CD4-positive, alpha-beta memory T cell (primary cell): ENCODE measurements around the gene IDI2. TPM values are rescaled to one million over a fixed set of nuclear protein-coding genes. Genes with fewer than 3 reads are reported as not detected.
"Not testable (repeated sequence)": the region's sequence is repeated elsewhere in the genome, so short reads cannot be mapped to it uniquely, and the experiment has no call there.

ENCODE experiments used
- CTCF ChIA-PET: fragments of 350-600 bp; sonication (Branson Sonifier 250); formaldehyde crosslinking; loops from one replicate; lab custom pipeline; 2021; ENCODE audit warnings: inconsistent platforms; ENCODE audit not compliant: partially characterized antibody; lab: Charles Lee
- POLR2A ChIA-PET: fragments of 350-600 bp; sonication (Branson Sonifier 250); formaldehyde crosslinking; loops from one replicate; lab custom pipeline; 2021; ENCODE audit not compliant: partially characterized antibody; lab: Charles Lee
- DNase-seq, 5 donors: peaks; one replicate each; pipeline versions ENCODE4 v3.0.0 to v3.0.0-alpha.2; 2020 to 2022; ENCODE audit warnings: mixed read lengths in 1 of 5
- H3K27ac ChIP-seq: one replicate; pipeline ENCODE4 v1.7.0; 2013; ENCODE audit warnings: low read depth, low read length
- H3K27me3 ChIP-seq: 2 replicates; pipeline ENCODE4 v1.7.0; 2013; ENCODE audit warnings: mild to moderate bottlenecking, low read length, moderate library complexity; ENCODE audit not compliant: insufficient read depth
- H3K36me3 ChIP-seq: 2 replicates; pipeline ENCODE4 v1.7.0; 2013; ENCODE audit warnings: mild to moderate bottlenecking, low read length, moderate library complexity; ENCODE audit not compliant: insufficient read depth
- H3K4me1 ChIP-seq: 2 replicates; pipeline ENCODE4 v1.7.0; 2013; ENCODE audit warnings: mild to moderate bottlenecking, low read length, moderate library complexity; ENCODE audit not compliant: insufficient read depth
- H3K4me3 ChIP-seq, 2 donors: one replicate each; pipeline ENCODE4 v1.7.0; 2013; ENCODE audit warnings: low read length in 2 of 2, mild to moderate bottlenecking in 1 of 2
- H3K9me3 ChIP-seq, 2 donors: one replicate each; pipeline ENCODE4 v1.7.0; 2013; ENCODE audit warnings: low read length in 2 of 2, control low read depth in 1 of 2; ENCODE audit not compliant: control insufficient read depth in 1 of 2
- H3K27ac Mint-ChIP-seq, 7 donors: one replicate each; pipeline ENCODE4 v1.8.0; 2020 to 2021; ENCODE audit warnings: mixed read lengths in 7 of 7, mild to moderate bottlenecking in 6 of 7, inconsistent platforms in 3 of 7, moderate library complexity in 3 of 7
- H3K27me3 Mint-ChIP-seq, 2 donors: one replicate each; pipeline ENCODE4 v1.8.0; 2020 to 2021; ENCODE audit warnings: mixed read lengths in 2 of 2
- H3K36me3 Mint-ChIP-seq, 2 donors: one replicate each; pipeline ENCODE4 v1.8.0; 2020 to 2021; ENCODE audit warnings: mixed read lengths in 2 of 2, inconsistent platforms in 1 of 2, mild to moderate bottlenecking in 1 of 2
- H3K4me1 Mint-ChIP-seq, 4 donors: one replicate each; pipeline ENCODE4 v1.8.0; 2020 to 2021; ENCODE audit warnings: mixed read lengths in 4 of 4, mild to moderate bottlenecking in 1 of 4
- H3K4me3 Mint-ChIP-seq, 8 donors: one replicate each; pipeline ENCODE4 v1.8.0; 2020 to 2021; ENCODE audit warnings: mixed read lengths in 8 of 8, mild to moderate bottlenecking in 7 of 8, moderate library complexity in 6 of 8, inconsistent platforms in 3 of 8
- H3K9me3 Mint-ChIP-seq, 8 donors: one replicate each; pipeline ENCODE4 v1.8.0; 2020 to 2021; ENCODE audit warnings: mixed read lengths in 8 of 8, mild to moderate bottlenecking in 5 of 8, inconsistent platforms in 3 of 8, moderate library complexity in 1 of 8
- intact Hi-C: fragments of 100-400 bp; cut with micrococcal nuclease; formaldehyde crosslinking; loops from one replicate; pipeline ENCODE4 v1.15.1; 2023
- polyA plus RNA-seq, 2 donors: library from polyadenylated mRNA; unstranded; fragments of 300-500 nt; fragmentation: Illumina TruSeq; gene quantifications; one replicate each; pipeline ENCODE4 v1.2.3, GENCODE V29; 2021
- total RNA-seq, 2 experiments: library from RNA; stranded (reverse); gene quantifications; one replicate each; pipeline ENCODE4 v1.2.3, GENCODE V29; 2021

Gene IDI2
- total RNA-seq (not detected), polyA plus RNA-seq (not detected)

- Histone ChIP-seq H3K36me3 (no peaks in the 10 kb centered on the region), H3K9me3 (no peaks in the 10 kb centered on the region), H3K27me3 (no peaks in the 10 kb centered on the region), H3K27ac (no peak within 1 kb of the TSS), H3K4me1 (no peaks in the 10 kb centered on the region), H3K4me3 (no peak within 1 kb of the TSS)
- POLR2A ChIA-PET: no interaction called here
- Mint-ChIP-seq H3K36me3 (peaks cover 1 to 12% of the 10 kb centered on the region in 2 donors), H3K4me3 (no peak within 1 kb of the TSS), H3K4me1 (no peaks in the 10 kb centered on the region), H3K9me3 (no peaks in the 10 kb centered on the region), H3K27ac (no peak within 1 kb of the TSS), H3K27me3 (no peaks in the 10 kb centered on the region)
- DNase-seq: no peak
- CTCF ChIA-PET: no interaction called here
- intact Hi-C loops: no loop called here
These were observed at the start of gene IDI2 for GRCh38 chr10:1025683-1026082. Gene IDI2, minus strand, starts transcription at chr10:1025859. Its CDS starts 1,136 bp downstream, at chr10:1024723.

DNA sequence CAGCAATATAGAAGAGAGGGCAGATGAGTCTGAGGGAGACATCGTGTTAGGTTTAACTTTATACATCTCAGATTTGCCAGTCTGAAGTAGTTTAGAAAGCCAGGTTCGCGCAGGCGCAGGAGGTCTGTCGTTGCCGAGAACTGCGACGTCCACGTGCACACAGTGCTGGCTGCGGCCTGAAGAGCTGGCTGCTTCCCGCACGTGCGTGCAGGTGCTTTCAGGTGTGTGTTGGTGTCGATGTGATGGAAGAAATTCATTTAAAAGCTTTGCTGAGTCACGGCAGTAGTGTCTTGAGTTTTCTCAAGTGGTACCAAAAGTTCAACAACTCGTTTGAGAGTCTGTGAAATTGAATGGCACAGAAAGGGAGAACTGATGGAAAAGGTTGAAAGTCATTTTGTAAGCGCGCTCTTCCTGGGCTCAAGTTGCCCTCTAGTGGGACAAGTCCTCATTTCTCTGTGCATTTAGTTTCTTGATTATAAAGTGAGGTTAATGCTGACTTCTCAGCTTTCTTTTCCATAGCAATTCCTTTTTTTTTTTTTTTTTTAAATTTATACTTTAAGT lies 49.2 kb upstream of the IDI2 start:
- no peaks in the 10 kb centered on the region for H3K27me3 ChIP-seq
- ChIA-PET CTCF (interaction anchor here (0.6 to 2.1 kb wide), 8 partner anchors 9 to 109 kb away, joined by 3 to 6 read pairs (median 3); partner anchors contain the start of gene GTPBP4), POLR2A (interaction anchor here (0.6 to 1.0 kb wide), 2 partner anchors 26 to 32 kb away, joined by 3 to 4 read pairs; partner anchors contain the start of gene IDI1)
- H3K36me3 Mint-ChIP-seq: peaks cover 19 to 47% of the 10 kb centered on the region in 2 donors
- H3K4me1 Mint-ChIP-seq: peaks cover 10 to 18% (median 17%) of the 10 kb centered on the region in 4 donors
- no peaks in the 10 kb centered on the region for H3K27me3 Mint-ChIP-seq
- DNase-seq: peak in 2 of 5 donors; percentile 13
- H3K4me3 ChIP-seq: no peak overlapping the region
- peaks cover 6% of the 10 kb centered on the region for H3K4me1 ChIP-seq
- H3K36me3 ChIP-seq: peaks cover 24% of the 10 kb centered on the region
- peak overlapping the region in 4 of 7 donors; percentile 23 to 47 (median 34) for H3K27ac Mint-ChIP-seq
- H3K9me3 ChIP-seq: no peaks in the 10 kb centered on the region
- H3K9me3 Mint-ChIP-seq: peaks cover 0 to 1% (median 0%) of the 10 kb centered on the region in 8 donors
- H3K4me3 Mint-ChIP-seq: peak overlapping the region in 1 of 8 donors; percentile 49
- intact Hi-C loops: no loop called here
- H3K27ac ChIP-seq: no peak overlapping the region

DNA sequence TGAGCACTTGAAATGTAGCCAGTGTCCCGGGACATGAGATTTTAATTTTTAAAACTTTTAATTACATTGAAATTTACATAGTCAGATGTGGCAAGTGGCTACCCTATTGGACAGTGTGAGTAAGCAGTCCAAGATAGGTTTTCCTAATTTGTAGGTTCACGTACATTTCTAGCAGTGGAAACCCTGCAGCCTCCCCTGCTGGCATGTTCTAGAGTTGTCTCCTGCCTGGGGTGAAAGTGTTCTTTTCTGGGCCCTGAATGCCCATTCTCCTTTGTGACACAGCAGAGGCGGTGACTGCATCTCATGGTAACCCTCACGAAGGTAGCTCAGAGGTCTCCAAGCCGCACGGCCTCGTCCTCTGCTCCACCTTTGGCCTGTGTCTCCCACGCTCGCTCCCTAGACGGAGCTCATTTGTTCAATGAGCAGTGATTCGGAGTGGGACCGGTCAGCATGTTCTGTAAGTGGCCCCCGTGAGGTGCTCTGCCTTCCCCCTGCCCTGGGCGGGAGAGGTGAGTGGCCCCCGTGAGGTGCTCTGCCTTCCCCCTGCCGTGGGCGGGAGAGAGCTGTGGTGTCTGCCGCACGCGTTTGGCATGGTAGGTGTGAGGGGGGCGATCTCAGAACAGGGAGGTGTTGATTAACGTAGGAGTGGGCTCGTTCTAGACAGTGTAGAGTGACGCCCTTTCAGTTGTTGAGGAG lies 48.5 kb upstream of the IDI2 start:
- Mint-ChIP-seq H3K4me3 (no peak overlapping the region), H3K27ac (peak overlapping the region in 5 of 7 donors; percentile 23 to 47 (median 30)), H3K9me3 (peaks cover 0 to 1% (median 0%) of the 10 kb centered on the region in 8 donors), H3K36me3 (peaks cover 16 to 41% of the 10 kb centered on the region in 2 donors), H3K4me1 (peaks cover 15 to 24% (median 22%) of the 10 kb centered on the region in 4 donors), H3K27me3 (no peaks in the 10 kb centered on the region)
- POLR2A ChIA-PET: no interaction called here
- no peaks in the 10 kb centered on the region for H3K9me3 ChIP-seq
- intact Hi-C loops: no loop called here
- no peak overlapping the region for H3K27ac ChIP-seq
- no peaks in the 10 kb centered on the region for H3K27me3 ChIP-seq
- no peak overlapping the region for H3K4me3 ChIP-seq
- peaks cover 17% of the 10 kb centered on the region for H3K36me3 ChIP-seq
- CTCF ChIA-PET: interaction anchor here (1.2 to 2.1 kb wide), 5 partner anchors 9 to 86 kb away, joined by 3 to 6 read pairs (median 5); partner anchors contain the start of gene GTPBP4
- peaks cover 9% of the 10 kb centered on the region for H3K4me1 ChIP-seq
- no peak for DNase-seq

DNA sequence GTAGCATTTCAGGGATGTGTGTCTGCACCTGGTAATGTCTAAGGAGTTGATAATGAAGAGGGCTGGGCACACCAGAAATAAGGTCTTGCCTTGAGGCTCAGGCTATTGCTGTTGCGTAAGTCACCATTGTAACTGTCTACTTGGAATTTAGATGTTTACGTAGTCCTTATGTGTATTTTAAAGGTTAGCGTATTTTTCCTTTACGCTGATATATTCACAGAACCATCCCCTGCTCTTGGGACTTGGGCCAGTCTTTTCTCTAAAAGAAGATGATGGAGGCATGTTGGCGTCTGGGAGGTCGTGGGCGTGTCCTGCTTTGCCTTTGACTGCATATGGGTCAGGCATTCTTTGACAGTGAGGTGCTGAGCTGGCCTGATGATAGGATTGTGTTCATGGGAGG lies 45.3 kb upstream of the IDI2 start:
- H3K36me3 Mint-ChIP-seq: peaks cover 9 to 27% of the 10 kb centered on the region in 2 donors
- no peaks in the 10 kb centered on the region for H3K9me3 ChIP-seq
- peaks cover 0 to 1% (median 0%) of the 10 kb centered on the region in 8 donors for H3K9me3 Mint-ChIP-seq
- H3K4me1 Mint-ChIP-seq: peaks cover 22 to 44% (median 37%) of the 10 kb centered on the region in 4 donors
- ChIA-PET POLR2A (interaction anchor here (1.5 kb wide), 1 partner anchor 15 kb away, joined by 4 read pairs; the partner anchor contains the start of gene WDR37), CTCF (no interaction called here)
- no peaks in the 10 kb centered on the region for H3K27me3 Mint-ChIP-seq
- peaks cover 7% of the 10 kb centered on the region for H3K36me3 ChIP-seq
- no peak for DNase-seq
- no peak overlapping the region for H3K4me3 Mint-ChIP-seq
- H3K27ac Mint-ChIP-seq: peak overlapping the region in 2 of 7 donors; percentile 51 to 67
- no peaks in the 10 kb centered on the region for H3K27me3 ChIP-seq
- H3K4me3 ChIP-seq: no peak overlapping the region
- no peak overlapping the region for H3K27ac ChIP-seq
- intact Hi-C loops: no loop called here
- H3K4me1 ChIP-seq: peaks cover 9% of the 10 kb centered on the region

DNA sequence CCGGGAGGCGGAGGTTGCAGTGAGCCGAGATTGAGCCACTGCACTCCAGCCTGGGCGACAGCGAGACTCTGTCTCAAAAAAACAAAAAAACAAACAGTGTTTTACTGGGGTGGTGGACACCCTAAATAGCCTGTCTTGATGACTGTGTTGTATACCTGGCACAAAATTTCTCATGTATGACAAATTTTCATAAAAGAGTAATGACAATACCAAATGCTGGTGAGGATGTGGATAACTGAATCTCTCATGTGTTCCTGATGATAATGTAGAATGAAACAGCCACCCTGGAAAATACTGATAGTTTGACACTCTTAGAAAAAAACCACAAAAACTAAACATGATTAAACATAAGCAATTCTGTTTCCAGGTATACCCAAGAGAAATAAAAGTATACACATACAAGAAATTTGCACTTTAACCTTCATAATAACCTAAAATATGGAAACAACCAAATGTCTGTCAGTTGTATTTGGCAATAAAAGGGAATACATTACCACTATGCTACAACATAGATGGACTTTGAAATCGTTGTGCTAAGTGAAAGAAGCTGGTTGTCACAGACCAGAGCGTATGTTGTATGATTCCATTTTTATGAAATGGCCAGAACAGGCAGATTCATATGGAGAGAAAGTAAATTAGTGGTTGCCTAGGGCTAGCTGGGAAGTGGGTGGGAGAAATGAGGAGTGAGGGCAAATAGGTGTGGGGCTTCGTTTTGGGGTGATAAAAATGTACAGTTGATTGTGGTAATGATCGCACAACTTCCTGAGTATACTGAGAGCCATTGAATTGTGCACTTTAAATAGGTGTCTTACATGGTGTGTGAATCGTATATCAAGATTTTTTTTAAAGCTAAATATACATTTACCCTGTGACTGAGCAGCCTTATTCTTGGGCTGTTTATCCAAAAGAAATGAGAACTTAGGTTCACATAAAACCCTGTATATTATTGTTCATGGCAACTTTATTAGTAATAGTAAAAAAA lies 43.0 kb upstream of the IDI2 start:
- Mint-ChIP-seq H3K9me3 (no peaks in the 10 kb centered on the region), H3K27me3 (no peaks in the 10 kb centered on the region), H3K4me3 (peak overlapping the region in 1 of 8 donors; percentile 48), H3K36me3 (peaks cover 0 to 15% of the 10 kb centered on the region in 2 donors), H3K27ac (peak overlapping the region in 2 of 7 donors; percentile 29 to 82), H3K4me1 (peaks cover 26 to 51% (median 43%) of the 10 kb centered on the region in 4 donors)
- no peak overlapping the region for H3K4me3 ChIP-seq
- POLR2A ChIA-PET: interaction anchor here (0.7 to 1.0 kb wide), 3 partner anchors 12 to 82 kb away, joined by 3 to 4 read pairs (median 3); partner anchors contain the start of genes IDI1 and WDR37
- CTCF ChIA-PET: no interaction called here
- peaks cover 32% of the 10 kb centered on the region for H3K4me1 ChIP-seq
- H3K36me3 ChIP-seq: peaks cover 5% of the 10 kb centered on the region
- no peaks in the 10 kb centered on the region for H3K9me3 ChIP-seq
- no peaks in the 10 kb centered on the region for H3K27me3 ChIP-seq
- intact Hi-C loops: no loop called here
- H3K27ac ChIP-seq: no peak overlapping the region
- DNase-seq: no peak

DNA sequence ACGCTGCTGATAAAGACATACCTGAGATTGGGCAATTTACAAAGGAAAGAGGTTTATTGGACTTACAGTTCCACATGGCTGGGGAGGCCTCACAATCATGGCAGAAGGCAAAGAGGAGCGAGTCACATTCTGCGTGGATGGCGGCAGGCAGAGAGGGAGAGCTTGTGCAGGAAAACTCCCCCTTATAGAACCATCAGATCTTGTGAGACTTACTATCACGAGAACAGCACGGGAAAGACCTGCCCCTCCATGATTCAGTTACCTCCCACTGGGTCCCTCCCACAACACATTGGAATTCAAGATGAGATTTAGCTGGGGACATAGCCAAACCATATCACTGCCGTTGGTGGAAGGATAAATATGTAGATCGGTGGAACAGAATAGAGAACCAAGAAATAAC lies 41.1 kb upstream of the IDI2 start:
- peaks cover 43 to 70% (median 62%) of the 10 kb centered on the region in 4 donors for H3K4me1 Mint-ChIP-seq
- H3K36me3 ChIP-seq, H3K4me3 ChIP-seq, intact Hi-C loops, H3K9me3 Mint-ChIP-seq, H3K27me3 ChIP-seq, H3K27me3 Mint-ChIP-seq, H3K36me3 Mint-ChIP-seq, CTCF ChIA-PET, H3K27ac ChIP-seq, H3K9me3 ChIP-seq, DNase-seq: not testable (repeated sequence)
- peaks cover 51% of the 10 kb centered on the region for H3K4me1 ChIP-seq
- POLR2A ChIA-PET: interaction anchor here (1.0 kb wide), 1 partner anchor 17 kb away, joined by 3 read pairs; the partner anchor contains the start of gene IDI1
- peak overlapping the region in 1 of 8 donors; percentile 20 for H3K4me3 Mint-ChIP-seq
- H3K27ac Mint-ChIP-seq: peak overlapping the region in 5 of 7 donors; percentile 36 to 82 (median 57)
